Pancreas (tissue), 10 donors: ENCODE results near the gene TM9SF2. TPM values are rescaled to one million over a fixed set of nuclear protein-coding genes. Genes with fewer than 3 reads are reported as not detected.
"Not testable (repeated sequence)": the region's sequence is repeated elsewhere in the genome, so short reads cannot be mapped to it uniquely, and the experiment has no call there.

Experiments used
- ATAC-seq, 4 donors: fragments of 200-7000 bp; cut with Tn5 transposase; one replicate each; pipeline versions ENCODE4 v1.8.0 to v1.9.1; 2020; ENCODE audit warnings: mild to moderate bottlenecking in 4 of 4, moderate library complexity in 4 of 4
- DNase-seq, 6 donors: peaks; one replicate each; pipeline ENCODE4 v3.0.0-alpha.2; 2020
- FAIRE-seq: peaks from 2 replicates; lab custom pipeline; 2012; peaks lifted over from hg19 to GRCh38; lab: Jason Lieb, UNC
- H3K27ac ChIP-seq, 4 donors: fragments of 200-600 bp; sonication (generic); 1 replicate in 3 of 4; 2 replicates in 1 of 4; pipeline versions ENCODE4 v1.5.0 to v1.8.0; 2020
- H3K27me3 ChIP-seq, 4 donors: fragments of 200-600 bp; one replicate each; pipeline ENCODE4 v1.8.0; 2021
- H3K36me3 ChIP-seq, 3 donors: fragments of 200-600 bp; sonication (generic) in 1 of 3; one replicate each; pipeline versions ENCODE4 v1.5.0 to v1.8.0; 2020 to 2021
- H3K4me1 ChIP-seq, 3 donors: fragments of 200-600 bp; one replicate each; pipeline ENCODE4 v1.8.0; 2021
- H3K4me3 ChIP-seq, 4 donors: fragments of 200-600 bp; sonication (generic) in 2 of 4; one replicate each; pipeline versions ENCODE4 v1.5.0 to v1.8.0; 2020 to 2021
- H3K9me3 ChIP-seq, 4 donors: fragments of 200-600 bp; one replicate each; pipeline ENCODE4 v1.8.0; 2021
- CTCF ChIP-seq, 4 donors: fragments of 200-600 bp; sonication (generic) in 3 of 4; IDR thresholded peaks; one replicate each; pipeline versions ENCODE4 v1.5.0 to v1.8.0; 2021; ENCODE audit warnings: antibody characterized with exemption in 4 of 4
- WGBS, 2 donors: extraction: QIAGEN DNeasy Blood & Tissue Kit; methylation state at CpG; one replicate each; pipeline ENCODE4 v1.1.7; 2013; 5-methylcytosine and 5-hydroxymethylcytosine counted together
- intact Hi-C, 3 donors: fragments of 100-400 bp; cut with DNase I; formaldehyde crosslinking; loops; one replicate each; pipeline versions ENCODE4 v1.11.1 to v1.14.2; 2022
- polyA plus RNA-seq, 2 donors: library from polyadenylated mRNA; stranded (reverse); fragments of 200-250 nt; gene quantifications; one replicate each; pipeline ENCODE4 v1.2.3, GENCODE V29; 2013
- total RNA-seq, 6 donors: library from RNA; stranded (reverse); fragmentation: NEBNext Ultra II Directional in 4 of 6; extraction: Animal tissue kit (Norgen Biotek cat#: 25700) in 4 of 6; gene quantifications; one replicate each; pipeline versions ENCODE4 v1.2.1 to v1.2.4, GENCODE V29; 2021 to 2023
- donor health status: healthy with polysubstance abuse.
- donor health status: DM: no; HTN: no; CAD: no; lungs with moderate emphysema.
- donor health status: DM: no; HTN: no; CAD: no.
- donor health status: control.
- donor health status: control.
- donor health status: Bipolar disorder and iron deficiency.
- donor health status: DM: yes; HTN: yes; CAD: no.
- donor health status: DM: no; HTN: no; CAD: no.
- donor health status: DM: no; HTN: no; CAD: no.
- donor health status: DM: yes; HTN: yes; CAD: no.

The TM9SF2 gene
- total RNA-seq (10 to 100 TPM; 53.6 to 88.8 (median 67.5) TPM), polyA plus RNA-seq (10 to 100 TPM; 22.7 to 57.6 TPM)

- Histone ChIP-seq H3K27ac (peak within 1 kb of the TSS; percentile 88 to 93 (median 88)), H3K36me3 (no peaks in the 10 kb centered on the region), H3K4me3 (peak within 1 kb of the TSS; percentile 53 to 91 (median 85)), H3K9me3 (no peaks in the 10 kb centered on the region), H3K4me1 (peaks cover 14 to 53% (median 29%) of the 10 kb centered on the region in 3 donors), H3K27me3 (no peaks in the 10 kb centered on the region)
- FAIRE-seq (peak; percentile 17), DNase-seq (peak; percentile 96 to 99 (median 98)), ATAC-seq (peak; percentile 74 to 90 (median 82))
- intact Hi-C loops: no loop called here
- 0% methylated on average over 55 of the region's 55 CpGs for WGBS, 2 donors
- TF ChIP-seq CTCF (IDR thresholded peaks at IDR 0.05): no peak
These were observed at the start of gene TM9SF2 for GRCh38 chr13:99501184-99501847. Gene TM9SF2 (plus strand): TSS chr13:99501472. CDS start chr13:99501607, 135 bp downstream.

- DNase-seq (no peak), ATAC-seq (no peak), FAIRE-seq (no peak)
- H3K27me3 ChIP-seq: no peaks in the 10 kb centered on the region
- no peaks in the 10 kb centered on the region for H3K36me3 ChIP-seq
- TF ChIP-seq CTCF (IDR thresholded peaks at IDR 0.05): no peak
- H3K4me1 ChIP-seq: no peaks in the 10 kb centered on the region
- 69 to 91% methylated on average over 9 of the region's 9 CpGs for WGBS, 2 donors
- no peak overlapping the region for H3K27ac ChIP-seq
- H3K4me3 ChIP-seq: no peak overlapping the region
- intact Hi-C loops: no loop called here
- no peaks in the 10 kb centered on the region for H3K9me3 ChIP-seq
These were observed 46.6 kb upstream of the TM9SF2 start for GRCh38 chr13:99454518-99455183.

GRCh38 chr13:99459099-99459850 is 42.0 kb upstream of the TM9SF2 start:
- no peaks in the 10 kb centered on the region for H3K9me3 ChIP-seq
- H3K4me3 ChIP-seq: no peak overlapping the region
- intact Hi-C loops: no loop called here
- H3K36me3 ChIP-seq: no peaks in the 10 kb centered on the region
- no peak overlapping the region for H3K27ac ChIP-seq
- 78 to 82% methylated on average over 10 of the region's 10 CpGs for WGBS, 2 donors
- H3K27me3 ChIP-seq: no peaks in the 10 kb centered on the region
- H3K4me1 ChIP-seq: no peaks in the 10 kb centered on the region
- DNase-seq: no peak
- no peak for FAIRE-seq
- no peak for TF ChIP-seq CTCF (IDR thresholded peaks at IDR 0.05)
- no peak for ATAC-seq

GRCh38 chr13:99460802-99461201 is 40.5 kb upstream of the TM9SF2 start:
- H3K27ac ChIP-seq, DNase-seq, H3K27me3 ChIP-seq, intact Hi-C loops, H3K9me3 ChIP-seq, H3K36me3 ChIP-seq, FAIRE-seq, H3K4me3 ChIP-seq, H3K4me1 ChIP-seq: not testable (repeated sequence)
- ATAC-seq: peak in 1 of 4 donors; percentile 48
- WGBS, 2 donors: 75 to 82% methylated on average over 4 of the region's 4 CpGs

GRCh38 chr13:99463646-99464397 is 37.5 kb upstream of the TM9SF2 start:
- Histone ChIP-seq H3K36me3 (no peaks in the 10 kb centered on the region), H3K27ac (no peak overlapping the region), H3K4me3 (no peak overlapping the region), H3K27me3 (no peaks in the 10 kb centered on the region), H3K9me3 (no peaks in the 10 kb centered on the region), H3K4me1 (peaks cover 0 to 13% (median 0%) of the 10 kb centered on the region in 3 donors)
- ATAC-seq (no peak), FAIRE-seq (no peak), DNase-seq (no peak)
- TF ChIP-seq CTCF (IDR thresholded peaks at IDR 0.05): no peak
- intact Hi-C loops: no loop called here
- 89 to 94% methylated on average over 3 of the region's 3 CpGs for WGBS, 2 donors
